NCI-H2107 treated with DMSO at 0.1 percent for 48 hours (cell line): ENCODE results near the gene ISCA1.

Experiments used
- DNase-seq: peaks from one replicate; lab custom pipeline; 2025; ENCODE audit not compliant: unreplicated experiment; lab: John Stamatoyannopoulos, UW

The ISCA1 gene

DNA sequence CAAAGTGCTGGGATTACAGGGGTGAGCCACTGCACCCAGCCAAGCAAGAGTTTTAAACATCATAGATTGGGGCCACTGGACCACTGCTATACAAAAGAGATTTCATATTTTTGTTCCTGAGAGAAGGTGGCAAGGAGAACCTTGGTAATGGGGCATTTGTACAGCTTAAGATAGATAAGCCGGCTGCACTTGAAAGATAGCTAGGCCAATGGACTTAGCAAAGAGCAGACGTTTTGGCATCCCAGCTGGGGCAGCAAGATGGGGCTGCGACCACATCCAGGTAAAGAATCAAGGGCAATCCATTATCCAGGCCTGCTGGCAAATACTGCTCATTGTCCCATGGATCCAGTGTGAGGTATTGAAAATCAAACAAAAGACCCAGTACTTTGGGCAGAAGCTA is 3.9 kb upstream of the ISCA1 start:
- no peak for DNase-seq

DNA sequence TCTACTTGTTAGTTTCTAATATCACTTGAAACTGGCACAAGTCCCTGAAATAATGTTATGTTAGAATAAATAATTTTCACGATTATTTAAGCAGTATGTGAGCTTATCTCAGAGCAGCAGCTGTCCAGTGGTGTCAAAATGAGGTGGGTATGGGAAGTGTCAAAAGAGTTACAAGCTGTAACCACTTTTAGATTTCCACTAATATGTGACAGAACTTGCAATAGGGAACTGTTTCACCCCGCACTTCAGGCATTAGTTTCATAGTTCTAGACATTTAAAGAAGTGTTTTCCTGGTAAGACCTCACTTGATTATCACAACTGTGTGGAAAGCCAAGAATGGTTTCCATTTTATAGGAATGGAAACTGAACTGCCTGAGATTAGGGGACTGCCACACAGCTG is 2.9 kb upstream of the ISCA1 start:
- DNase-seq, result no peak

DNA sequence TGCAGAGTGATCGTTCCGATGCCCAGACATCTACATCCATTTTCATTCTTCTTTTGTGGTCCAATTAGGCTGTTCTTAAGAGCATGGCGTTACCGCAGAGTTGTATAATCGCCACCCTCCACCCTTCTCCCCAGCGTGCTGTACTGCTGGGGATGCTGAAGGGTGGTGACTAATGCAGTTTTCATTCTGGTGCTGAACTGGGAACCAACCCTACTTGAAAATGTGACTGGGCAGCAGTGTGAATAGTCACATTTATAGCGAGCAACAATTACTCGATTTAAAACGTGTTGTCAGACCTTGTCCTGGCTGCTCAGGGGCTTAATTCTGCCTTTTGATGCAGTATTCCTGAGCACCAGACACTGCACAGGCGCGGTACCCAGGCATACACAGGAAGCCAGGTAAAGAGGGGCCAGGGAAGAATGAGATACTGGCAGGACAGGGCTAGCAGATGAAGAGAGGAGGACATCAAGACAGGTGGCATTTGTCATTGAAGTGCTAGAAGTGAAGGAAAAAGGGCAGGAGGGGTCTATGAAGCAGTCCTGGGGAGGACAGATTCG is 719 bp upstream of the ISCA1 start:
- peak; percentile 56 for DNase-seq

DNA sequence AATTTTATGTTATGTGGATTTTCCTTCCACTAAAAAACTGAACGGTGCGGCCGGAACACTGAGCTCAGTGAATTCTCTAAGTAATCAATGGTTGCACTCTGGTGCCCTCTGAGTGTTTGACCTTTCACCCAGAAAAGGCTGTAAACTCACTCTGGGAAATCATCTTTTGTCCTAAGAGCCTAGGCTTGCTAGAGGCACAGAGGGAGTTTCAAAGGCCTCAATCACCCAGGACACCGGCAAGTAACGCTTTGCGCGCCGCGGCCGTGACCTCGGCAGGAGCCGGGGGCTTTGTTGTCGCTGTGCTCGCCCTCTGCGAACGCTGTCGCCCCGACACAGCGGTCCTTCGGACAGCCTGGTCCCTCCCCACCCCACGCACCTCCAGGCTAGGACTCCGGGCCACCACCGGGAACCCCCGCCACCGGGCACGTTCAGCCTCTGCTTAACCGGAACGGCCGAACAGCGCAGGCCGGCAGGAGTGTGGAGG is 703 bp downstream of the ISCA1 start:
- no peak for DNase-seq

DNA sequence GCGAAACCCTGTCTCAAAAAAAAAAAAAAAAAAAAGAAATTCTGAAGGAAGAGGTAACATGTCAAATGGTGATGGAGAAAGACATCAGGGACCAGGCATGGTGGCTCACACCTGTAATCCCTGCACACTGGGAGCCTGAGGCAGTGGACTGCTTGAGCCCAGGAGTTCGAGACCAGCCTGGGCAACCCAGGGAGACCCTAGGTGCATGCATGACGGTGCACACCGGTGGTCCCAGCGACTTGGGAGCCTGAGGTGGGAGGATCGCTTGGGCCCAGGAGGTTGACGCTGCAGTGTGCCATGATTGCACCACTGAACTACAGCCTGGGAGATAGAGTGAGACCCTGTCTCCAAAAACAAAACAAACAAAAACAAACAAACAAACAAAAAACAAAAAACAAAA is 1.8 kb downstream of the ISCA1 start:
- no peak for DNase-seq

DNA sequence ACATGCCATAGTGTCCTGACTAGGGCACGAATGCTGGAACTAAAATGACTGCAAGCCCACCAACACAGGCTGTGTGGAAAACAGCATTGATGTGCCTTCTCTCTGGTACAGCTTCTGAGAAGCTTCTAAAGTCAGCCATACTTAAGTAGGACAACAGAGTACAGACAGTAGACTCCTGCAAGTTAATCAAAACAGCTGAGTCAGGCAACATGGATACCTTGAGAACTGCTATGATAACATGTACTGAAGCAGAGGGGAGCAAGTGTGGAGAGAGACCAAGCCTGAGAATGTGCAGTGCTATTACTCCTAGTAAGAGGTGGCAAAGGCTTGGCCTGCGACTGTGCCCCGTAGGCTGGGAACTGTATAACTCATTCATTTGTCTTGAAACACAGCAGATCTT is 2.5 kb downstream of the ISCA1 start:
- no peak for DNase-seq

DNA sequence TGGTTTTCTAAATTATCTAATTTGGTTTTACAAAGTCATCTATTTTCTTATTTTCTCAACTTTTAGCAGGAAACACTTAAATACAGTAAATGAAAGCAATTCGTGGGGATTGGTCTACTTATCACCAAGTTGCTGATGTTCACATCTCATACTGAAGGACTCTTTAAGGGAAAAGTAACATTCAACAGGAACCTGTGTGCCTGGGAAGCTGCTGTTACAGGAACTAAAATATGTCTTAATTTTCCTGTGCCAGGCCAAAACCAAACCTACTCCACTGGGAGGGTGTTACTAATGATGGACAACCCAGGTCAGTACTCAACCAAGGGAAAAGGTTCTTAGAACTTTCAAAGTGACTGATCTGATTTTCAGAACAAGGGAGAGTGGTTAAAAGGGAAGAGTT is 5.3 kb downstream of the ISCA1 start:
- DNase-seq, result no peak

DNA sequence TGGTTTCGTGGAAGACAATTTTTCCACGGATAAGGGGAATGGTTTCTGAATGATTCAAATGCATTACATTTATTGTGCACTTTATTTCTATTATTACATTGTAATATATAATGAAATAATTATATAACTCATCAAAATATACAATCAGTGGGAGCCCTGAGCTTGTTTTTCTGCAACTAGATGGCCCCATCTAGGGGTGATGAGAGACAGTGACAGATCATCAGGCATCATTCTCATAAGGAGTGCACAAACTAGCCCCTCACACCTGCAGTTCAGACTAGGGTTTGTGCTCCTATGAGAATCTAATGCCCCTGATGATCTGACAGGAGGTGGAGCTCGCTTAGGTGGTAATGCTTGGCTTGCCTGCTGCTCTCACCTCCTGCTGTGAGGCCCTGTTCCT is 6.4 kb downstream of the ISCA1 start:
- DNase-seq, result no peak

DNA sequence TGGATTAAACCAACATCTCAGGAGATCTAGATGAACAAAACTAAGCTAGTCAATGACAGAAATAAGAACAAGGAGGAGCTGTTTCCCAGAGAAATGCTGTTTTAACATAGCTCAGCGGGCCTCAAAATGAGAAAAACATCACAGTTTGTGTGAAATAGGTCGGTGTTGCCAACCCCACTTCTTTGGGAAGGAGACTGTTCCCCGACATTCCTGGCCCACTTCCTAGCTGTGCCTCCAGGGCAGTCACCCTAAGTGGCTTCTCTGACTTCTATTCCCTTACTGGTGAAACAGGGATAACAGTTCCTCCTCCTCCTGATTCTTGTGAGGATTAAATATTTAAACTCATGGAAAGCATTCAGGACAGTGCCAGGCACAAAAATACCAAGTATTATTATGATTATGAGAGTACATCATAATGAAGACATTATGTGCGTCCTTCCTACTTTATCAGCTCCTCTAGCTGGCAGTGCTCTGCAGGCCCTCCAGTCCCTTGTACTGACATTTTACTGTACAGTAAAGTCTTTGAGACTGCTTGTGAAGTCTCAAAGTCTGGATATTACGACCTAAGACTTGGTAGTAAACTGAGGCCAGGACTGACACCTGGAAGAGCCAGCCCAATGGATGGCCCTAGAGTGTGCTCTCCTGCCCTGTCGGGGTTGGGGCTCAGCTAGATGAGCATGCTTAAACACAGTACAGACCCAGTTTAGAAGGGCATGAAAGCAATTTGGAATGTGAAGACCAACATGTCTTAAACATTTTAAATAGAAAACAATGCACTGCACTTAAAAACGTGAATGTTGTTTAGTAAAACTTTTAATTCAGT is 7.3 kb downstream of the ISCA1 start:
- DNase-seq, result no peak

DNA sequence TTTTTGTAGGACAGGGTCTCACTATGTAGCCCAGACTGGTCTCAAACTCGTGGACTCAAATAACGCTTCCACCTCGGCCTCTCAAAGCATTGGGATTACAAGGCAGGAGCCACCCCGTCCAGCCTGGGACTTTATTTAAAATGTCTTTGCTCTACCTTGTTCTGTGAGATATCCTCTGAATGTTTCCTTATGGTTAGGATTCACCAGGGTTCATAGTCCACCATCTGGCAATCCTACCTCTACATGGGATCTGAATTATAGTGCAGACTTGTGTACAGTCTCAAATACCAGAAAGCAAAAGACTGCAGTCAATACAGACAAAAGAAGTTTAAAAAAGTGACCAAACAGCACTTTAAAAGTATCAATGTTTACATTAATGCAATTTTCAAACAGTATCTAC is 10.1 kb downstream of the ISCA1 start:
- DNase-seq, result no peak

DNA sequence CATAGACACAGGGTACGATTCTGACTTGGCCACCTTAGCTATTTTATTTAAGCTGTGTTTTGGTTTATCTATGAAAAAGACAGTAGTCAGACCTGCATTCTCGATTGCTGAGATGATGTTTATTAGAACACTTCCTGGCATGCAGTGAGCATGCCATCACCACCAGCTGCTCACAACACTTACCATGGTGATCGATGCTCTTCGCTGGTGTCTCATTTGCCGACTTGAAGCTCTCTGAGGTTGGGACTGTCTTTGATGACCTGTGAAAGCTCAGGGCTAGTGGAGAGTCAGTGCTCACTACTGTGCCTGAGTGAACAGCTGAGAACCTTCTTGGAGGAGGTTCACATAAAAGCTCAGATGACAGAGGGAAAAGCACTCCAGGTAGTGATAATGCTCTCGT is 18.5 kb downstream of the ISCA1 start:
- no peak for DNase-seq

DNA sequence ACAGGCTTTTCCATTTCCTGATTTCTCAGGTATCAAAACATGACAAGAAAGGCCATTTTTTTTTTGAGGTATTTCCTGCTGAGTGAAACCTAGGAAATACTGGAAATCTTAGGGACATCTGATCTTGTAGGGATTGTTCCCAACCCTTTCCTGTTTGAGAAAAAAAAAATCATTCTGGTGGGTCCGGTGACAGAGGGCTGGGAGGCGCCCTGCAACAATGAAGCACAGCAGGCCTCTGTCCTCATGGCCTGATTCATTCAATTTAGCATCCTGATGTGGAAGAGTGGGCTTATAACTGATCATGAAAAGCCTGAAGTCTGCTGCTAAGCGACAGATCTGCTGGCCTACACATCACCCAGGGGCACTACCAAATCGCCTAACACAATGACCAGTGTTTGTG is 19.8 kb downstream of the ISCA1 start:
- DNase-seq, result no peak

DNA sequence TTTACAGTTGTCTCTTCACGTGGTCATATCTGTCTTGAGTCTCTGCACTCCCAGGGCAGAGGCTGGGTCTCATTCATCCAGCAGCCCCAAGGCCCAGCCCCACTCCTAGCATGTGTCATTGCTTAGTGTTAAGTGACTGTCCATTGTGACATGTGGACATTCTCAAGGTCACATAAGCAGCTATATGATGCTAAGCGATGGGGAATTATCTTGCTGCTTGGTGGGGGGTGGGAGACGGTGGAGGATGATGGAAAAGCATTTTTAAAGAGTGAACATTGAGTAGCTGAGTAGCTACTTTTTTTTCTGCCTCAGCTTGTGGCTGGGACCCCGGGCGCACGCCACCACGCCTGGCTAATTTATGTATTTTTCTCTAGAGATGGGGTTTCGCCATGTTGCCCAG is 22.8 kb downstream of the ISCA1 start, which contains the start of gene C9orf153:
Gene C9orf153 (minus strand): TSS at position 101 of the 400 bp plus-strand sequence. CDS start 30,054 bp downstream, outside the sequence.
- no peak for DNase-seq

DNA sequence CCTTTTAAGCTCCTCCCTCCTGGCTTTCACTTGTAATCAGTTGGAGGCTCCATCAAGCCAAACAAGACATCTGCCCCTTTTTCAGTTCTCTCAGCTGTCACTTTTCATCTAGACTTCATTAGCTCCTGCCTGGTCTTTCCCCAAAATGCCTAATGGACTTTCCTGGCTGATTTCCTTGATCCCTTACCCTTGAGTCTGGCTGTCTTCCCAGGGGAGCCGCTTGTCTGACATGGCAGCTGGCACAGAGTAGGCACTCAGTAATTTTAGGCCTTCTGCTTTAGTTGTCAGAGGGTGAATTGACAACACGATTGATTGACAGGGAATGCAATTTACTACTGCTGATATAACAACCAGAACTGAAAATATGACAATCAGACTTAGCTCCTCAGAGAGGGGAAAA is 24.9 kb downstream of the ISCA1 start:
- no peak for DNase-seq

DNA sequence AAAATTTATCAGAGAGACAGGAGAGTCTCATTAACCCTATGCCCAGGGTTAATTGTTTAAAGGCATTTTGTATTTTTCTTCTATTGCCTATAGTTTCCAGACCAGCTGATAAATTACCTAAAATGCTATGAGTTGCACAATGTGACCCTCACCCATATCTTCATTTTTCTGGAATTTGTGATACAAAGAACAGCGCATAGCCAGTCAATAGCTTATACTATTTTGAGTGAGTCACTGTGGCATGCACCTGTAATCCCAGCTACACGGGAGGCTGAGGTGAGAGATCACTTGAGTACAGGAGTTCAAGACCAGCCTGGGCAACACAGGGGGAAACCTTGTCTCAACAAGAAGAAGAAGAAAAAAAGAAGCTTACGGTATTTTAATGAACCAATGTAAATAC is 25.7 kb downstream of the ISCA1 start:
- no peak for DNase-seq

DNA sequence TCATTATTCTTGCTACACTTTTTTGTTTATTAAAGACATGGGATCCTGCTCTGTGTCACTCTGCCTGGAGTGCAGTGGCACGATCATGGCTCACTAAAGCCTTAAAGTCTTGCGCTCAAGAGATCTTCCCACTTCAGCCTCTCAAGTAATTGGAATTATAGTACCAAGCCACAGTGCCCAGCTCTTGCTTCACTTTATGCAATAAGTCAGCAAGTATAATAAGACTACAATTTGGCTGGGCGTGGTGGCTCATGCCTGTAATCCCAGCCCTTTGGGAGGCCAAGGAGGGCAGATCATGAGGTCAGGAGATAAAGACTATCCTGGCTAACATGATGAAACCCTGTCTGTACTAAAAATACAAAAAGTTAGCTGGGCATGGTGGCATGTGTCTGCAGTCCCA is 28.8 kb downstream of the ISCA1 start:
- no peak for DNase-seq

DNA sequence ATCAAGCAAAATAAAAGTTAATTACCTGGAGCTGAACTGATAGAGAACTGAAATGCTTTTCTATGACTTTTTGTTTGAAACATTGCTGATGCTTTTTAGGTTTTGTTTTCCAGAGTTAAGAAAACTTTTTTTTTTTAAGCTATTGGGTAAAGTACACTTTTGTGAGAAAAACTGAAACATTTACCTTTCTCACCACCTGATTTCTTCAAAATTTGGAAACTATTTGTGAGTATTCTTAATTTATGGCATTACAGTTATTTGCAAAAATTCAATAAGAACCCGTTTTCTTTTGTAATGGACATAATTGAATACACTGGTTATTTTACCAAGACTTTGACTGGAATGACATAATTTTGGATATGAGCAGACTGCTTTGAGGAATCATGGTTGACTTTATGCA is 29.5 kb downstream of the ISCA1 start:
- no peak for DNase-seq

DNA sequence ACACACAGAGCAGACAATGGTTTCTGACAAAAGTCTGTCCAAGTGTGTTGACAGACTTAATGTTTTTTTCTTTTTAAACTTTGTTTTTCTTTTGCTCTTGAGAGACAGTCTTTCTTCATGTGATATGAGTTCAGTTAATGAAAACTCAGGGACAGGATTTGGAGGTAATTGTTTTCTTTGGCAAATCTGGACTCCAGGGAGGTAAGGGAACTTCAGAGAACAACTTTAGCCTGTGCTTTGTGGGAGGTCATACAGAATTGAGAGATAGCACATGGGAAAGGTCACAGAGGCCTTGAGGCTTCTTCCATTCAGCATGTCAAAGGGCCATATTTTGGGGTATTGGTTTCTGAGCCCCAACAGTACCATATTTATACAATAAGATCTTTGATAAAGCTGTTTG is 32.2 kb downstream of the ISCA1 start:
- DNase-seq, result no peak

DNA sequence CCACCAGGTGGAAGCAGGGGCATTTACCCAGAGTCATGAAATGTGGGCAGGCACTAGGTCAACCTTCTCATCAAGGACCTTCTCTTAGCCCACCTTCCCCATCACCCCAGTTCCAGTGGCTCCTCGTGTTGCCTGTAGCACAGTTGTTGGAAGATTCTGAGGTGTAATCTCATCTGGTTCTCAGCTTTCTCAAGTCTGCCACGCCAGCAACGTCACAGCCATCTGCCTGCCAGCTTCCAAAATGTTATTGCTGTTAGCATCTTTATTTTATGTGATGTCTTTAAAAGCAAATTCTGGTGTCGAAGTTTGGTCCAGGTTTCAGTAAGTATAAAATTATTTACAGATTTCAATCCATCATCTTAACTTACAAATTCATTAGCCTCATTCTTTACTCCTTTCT is 33.6 kb downstream of the ISCA1 start:
- DNase-seq, result no peak

DNA sequence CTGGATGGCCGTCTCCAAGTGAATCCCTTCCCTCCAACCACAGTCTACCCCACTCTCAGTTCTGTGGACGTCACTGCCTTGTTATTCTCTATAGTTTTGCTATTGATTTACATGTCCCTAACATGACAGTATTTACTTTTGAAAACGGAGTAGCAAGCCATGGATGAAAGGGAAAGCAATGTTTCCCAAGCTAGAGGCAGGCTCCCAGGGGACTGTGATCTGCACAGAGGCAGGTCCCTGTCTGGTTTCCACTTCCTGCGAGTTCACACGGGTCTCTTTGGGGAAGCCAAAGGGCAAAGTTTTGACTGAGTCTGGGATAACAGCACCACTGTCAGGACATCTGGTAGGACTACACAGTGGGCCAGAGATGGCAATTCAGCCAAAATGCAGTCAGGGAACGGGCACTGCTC is 35.6 kb downstream of the ISCA1 start:
- DNase-seq, result peak; percentile 32

DNA sequence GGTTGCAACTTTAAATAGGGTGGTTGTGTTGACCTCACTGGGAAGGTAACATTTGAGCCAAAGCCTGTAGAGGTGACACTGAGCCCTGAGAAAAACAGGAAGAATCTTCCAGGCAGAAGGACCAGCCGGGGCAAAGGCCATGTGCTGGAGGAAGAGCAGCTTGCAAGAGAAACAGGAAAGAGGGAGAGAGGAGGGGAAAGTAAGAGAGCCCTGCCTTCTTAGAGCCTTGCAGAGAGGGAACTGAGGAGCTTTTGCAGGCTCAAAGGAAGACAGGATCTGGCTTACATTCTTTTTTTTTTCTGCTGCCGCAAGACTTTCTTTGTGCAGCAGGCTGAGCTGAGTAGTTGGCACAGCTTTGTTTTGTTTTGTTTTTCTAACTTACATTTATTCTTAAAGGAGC is 40.3 kb downstream of the ISCA1 start:
- no peak for DNase-seq

DNA sequence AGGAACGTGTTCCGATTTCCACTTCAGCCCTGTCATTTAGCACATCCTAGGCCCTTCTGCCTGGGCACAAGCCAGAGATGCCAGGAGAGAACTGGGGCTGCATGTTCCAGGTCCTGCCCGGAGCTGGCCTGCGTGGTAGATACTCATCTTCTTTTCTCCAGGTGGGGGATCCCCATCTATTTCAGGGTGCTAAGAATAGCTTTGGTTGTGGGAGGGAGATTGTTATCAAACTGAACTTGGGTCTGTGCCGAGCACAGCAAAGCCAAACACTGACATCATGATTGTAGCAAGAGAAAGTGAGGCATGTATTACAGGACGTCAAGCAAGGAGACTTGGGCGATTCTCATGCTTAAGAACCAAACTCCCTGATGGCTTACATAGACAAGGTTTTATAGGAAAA is 41.1 kb downstream of the ISCA1 start:
- DNase-seq, result no peak
